HepG2 (cell line): ENCODE results near the gene TNFAIP3. TPM values are rescaled to one million over a fixed set of nuclear protein-coding genes. Genes with fewer than 3 reads are reported as not detected.

Experiments used
- AGO2 ChIP-seq: fragments of 200-400 bp; formaldehyde crosslinking; optimal IDR thresholded peaks from 2 replicates; pipeline ENCODE3; 2017; ENCODE audit warnings: mild to moderate bottlenecking, low read depth, low read length, moderate library complexity
- HMG20A ChIP-seq: IDR thresholded peaks from 2 replicates; pipeline ENCODE4 v1.6.1; 2016; ENCODE audit warnings: borderline replicate concordance
- HOXD1 ChIP-seq: sonication (generic); formaldehyde crosslinking; IDR thresholded peaks from 2 replicates; pipeline ENCODE4 v1.5.0; 2020; ENCODE audit warnings: missing genetic modification reagents
- MAFF ChIP-seq: IDR thresholded peaks from 2 replicates; pipeline ENCODE4 v1.6.1; 2011; ENCODE audit warnings: low read depth, low read length, improper control_type of control experiment
- MNT ChIP-seq: fragments of 450-650 bp; IDR thresholded peaks from 2 replicates; pipeline ENCODE4 v1.6.1; 2016
- MYC ChIP-seq: sonication (generic); formaldehyde crosslinking; IDR thresholded peaks from 2 replicates; pipeline ENCODE4 v1.9.0; 2021; ENCODE audit warnings: missing genetic modification reagents, borderline replicate concordance
- RNF219 ChIP-seq: sonication (generic); formaldehyde crosslinking; IDR thresholded peaks from 2 replicates; pipeline ENCODE4 v1.5.0; 2020; ENCODE audit warnings: mild to moderate bottlenecking, missing genetic modification reagents
- TBL1XR1 ChIP-seq: fragments of 150-350 bp; IDR thresholded peaks from 2 replicates; pipeline ENCODE4 v1.6.1; 2014; ENCODE audit warnings: borderline replicate concordance, low read length; ENCODE audit not compliant: partially characterized antibody
- THAP11 ChIP-seq: IDR thresholded peaks from 2 replicates; pipeline ENCODE4 v1.6.1; 2016; ENCODE audit warnings: missing biosample characterization, missing genetic modification reagents
- ZBTB2 ChIP-seq: sonication (generic); formaldehyde crosslinking; IDR thresholded peaks from 2 replicates; pipeline ENCODE4 v1.8.0; 2022; ENCODE audit warnings: low read depth, missing genetic modification reagents
- ZNF350 ChIP-seq: sonication (generic); formaldehyde crosslinking; IDR thresholded peaks from 2 replicates; pipeline ENCODE4 v1.4.0; 2020; ENCODE audit warnings: mild to moderate bottlenecking, low read depth, missing genetic modification reagents, borderline replicate concordance
- ZNF354B ChIP-seq: sonication (generic); formaldehyde crosslinking; IDR thresholded peaks from 2 replicates; pipeline ENCODE4 v1.8.0; 2022; ENCODE audit warnings: mild to moderate bottlenecking, missing genetic modification reagents
- ZNF562 ChIP-seq: sonication (generic); formaldehyde crosslinking; IDR thresholded peaks from 2 replicates; pipeline ENCODE4 v1.8.0; 2022; ENCODE audit warnings: missing genetic modification reagents, borderline replicate concordance
- ZNF563 ChIP-seq: sonication (generic); formaldehyde crosslinking; IDR thresholded peaks from 2 replicates; pipeline ENCODE4 v1.8.0; 2022; ENCODE audit warnings: mild to moderate bottlenecking, moderate library complexity, missing genetic modification reagents
- ZNF615 ChIP-seq: sonication (generic); formaldehyde crosslinking; IDR thresholded peaks from 2 replicates; pipeline ENCODE4 v1.5.0; 2020; ENCODE audit warnings: mild to moderate bottlenecking, missing genetic modification reagents, borderline replicate concordance
- ZNF878 ChIP-seq: sonication (generic); formaldehyde crosslinking; IDR thresholded peaks from 2 replicates; pipeline ENCODE4 v1.8.1; 2023; ENCODE audit warnings: mild to moderate bottlenecking, missing genetic modification reagents, moderate library complexity
- ZSCAN21 ChIP-seq: sonication (generic); formaldehyde crosslinking; IDR thresholded peaks from 2 replicates; pipeline ENCODE4 v1.8.0; 2022; ENCODE audit warnings: mild to moderate bottlenecking, missing genetic modification reagents, moderate library complexity, borderline replicate concordance
- polyA plus RNA-seq, 8 experiments: library from polyadenylated mRNA; depleted of rRNA in 3 of 8; stranded (reverse) in 7 of 8; unstranded in 1 of 8; fragments of >200 nt; fragmentation: Illumina TruSeq in 4 of 8; extraction: Trizol in 4 of 8; gene quantifications; 2 replicates each; pipeline versions ENCODE4 v1.2.1 to v1.2.3, GENCODE V29; 2011 to 2016; ENCODE audit warnings: low read depth in 4 of 8, missing spikeins in 1 of 8, mixed read lengths in 1 of 8; ENCODE audit not compliant: insufficient read depth in 1 of 8
- total RNA-seq, 5 experiments: library from RNA; depleted of rRNA; stranded (reverse); fragments of >200 nt; fragmentation: Illumina TruSeq; extraction: Trizol; gene quantifications; 2 replicates each; pipeline ENCODE4 v1.2.3, GENCODE V29; 2016; ENCODE audit warnings: low read depth in 1 of 5
- TF ChIP-seq, protein P1 (sequence below): sonication (generic); formaldehyde crosslinking; IDR thresholded peaks from 2 replicates; pipeline ENCODE4 v1.8.1; 2023; ENCODE audit warnings: mild to moderate bottlenecking, inconsistent platforms, moderate library complexity, missing genetic modification reagents, borderline replicate concordance
- TF ChIP-seq, protein P2 (sequence below): sonication (generic); formaldehyde crosslinking; IDR thresholded peaks from 2 replicates; pipeline ENCODE4 v1.4.0; 2020; ENCODE audit warnings: missing genetic modification reagents
- TF ChIP-seq, protein P3 (sequence below): IDR thresholded peaks from 2 replicates; pipeline ENCODE4 v1.6.1; 2016; ENCODE audit warnings: mild to moderate bottlenecking, missing biosample characterization, missing genetic modification reagents

The TNFAIP3 gene
- total and polyA plus RNA-seq, 2 of the 13 experiments (the other 11 are each of a cell fraction or from before 2014, with no cell fraction given), result 28.2 to 47.1 TPM

- TF ChIP-seq MAFF, result no peak
- TF ChIP-seq ZNF615 (CRISPR knock-in tag), result no peak
- TF ChIP-seq ZNF878 (CRISPR knock-in tag), result peak; percentile 73; the same call in 1 of the 2 replicates
- TF ChIP-seq, protein P1, sequence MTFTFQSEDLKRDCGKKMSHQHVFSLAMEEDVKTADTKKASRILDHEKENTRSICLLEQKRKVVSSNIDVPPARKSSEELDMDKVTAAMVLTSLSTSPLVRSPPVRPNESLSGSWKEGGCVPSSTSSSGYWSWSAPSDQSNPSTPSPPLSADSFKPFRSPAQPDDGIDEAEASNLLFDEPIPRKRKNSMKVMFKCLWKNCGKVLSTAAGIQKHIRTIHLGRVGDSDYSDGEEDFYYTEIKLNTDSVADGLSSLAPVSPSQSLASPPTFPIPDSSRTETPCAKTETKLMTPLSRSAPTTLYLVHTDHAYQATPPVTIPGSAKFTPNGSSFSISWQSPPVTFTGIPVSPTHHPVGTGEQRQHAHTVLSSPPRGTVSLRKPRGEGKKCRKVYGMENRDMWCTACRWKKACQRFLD (CRISPR knock-in tag), result peak; percentile 49; the same call in 1 of the 2 replicates
- peak; percentile 71; the same call in 1 of the 2 replicates for TF ChIP-seq HOXD1 (CRISPR knock-in tag)
- no peak for TF ChIP-seq RNF219
- TF ChIP-seq ZNF350 (CRISPR knock-in tag), result peak; percentile 78
- TF ChIP-seq, protein P2, sequence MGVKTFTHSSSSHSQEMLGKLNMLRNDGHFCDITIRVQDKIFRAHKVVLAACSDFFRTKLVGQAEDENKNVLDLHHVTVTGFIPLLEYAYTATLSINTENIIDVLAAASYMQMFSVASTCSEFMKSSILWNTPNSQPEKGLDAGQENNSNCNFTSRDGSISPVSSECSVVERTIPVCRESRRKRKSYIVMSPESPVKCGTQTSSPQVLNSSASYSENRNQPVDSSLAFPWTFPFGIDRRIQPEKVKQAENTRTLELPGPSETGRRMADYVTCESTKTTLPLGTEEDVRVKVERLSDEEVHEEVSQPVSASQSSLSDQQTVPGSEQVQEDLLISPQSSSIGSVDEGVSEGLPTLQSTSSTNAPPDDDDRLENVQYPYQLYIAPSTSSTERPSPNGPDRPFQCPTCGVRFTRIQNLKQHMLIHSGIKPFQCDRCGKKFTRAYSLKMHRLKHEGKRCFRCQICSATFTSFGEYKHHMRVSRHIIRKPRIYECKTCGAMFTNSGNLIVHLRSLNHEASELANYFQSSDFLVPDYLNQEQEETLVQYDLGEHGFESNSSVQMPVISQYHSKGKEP (CRISPR knock-in tag), result peak; percentile 62; the same call in 1 of the 2 replicates
- TF ChIP-seq ZNF354B, result 0 out of 2 replicates have a peak, but pooled peaks have one; percentile 79
- TF ChIP-seq, protein P3, sequence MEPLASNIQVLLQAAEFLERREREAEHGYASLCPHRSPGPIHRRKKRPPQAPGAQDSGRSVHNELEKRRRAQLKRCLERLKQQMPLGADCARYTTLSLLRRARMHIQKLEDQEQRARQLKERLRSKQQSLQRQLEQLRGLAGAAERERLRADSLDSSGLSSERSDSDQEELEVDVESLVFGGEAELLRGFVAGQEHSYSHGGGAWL (CRISPR knock-in tag), result peak; percentile 64; the same call in 1 of the 2 replicates
- peak; percentile 86 for TF ChIP-seq TBL1XR1
- TF ChIP-seq ZNF562 (CRISPR knock-in tag), result no peak
- peak; percentile 68; the same call in 1 of the 2 replicates for TF ChIP-seq MYC (CRISPR knock-in tag)
- peak; percentile 87 for TF ChIP-seq ZSCAN21 (CRISPR knock-in tag)
- TF ChIP-seq ZNF563 (CRISPR knock-in tag), result peak; percentile 44
- TF ChIP-seq ZBTB2 (CRISPR knock-in tag), result 0 out of 2 replicates have a peak, but pooled peaks have one; percentile 7
- TF ChIP-seq THAP11 (CRISPR knock-in tag), result peak; percentile 79
- 0 out of 2 replicates have a peak, but pooled peaks have one; percentile 12 for TF ChIP-seq MNT
- TF ChIP-seq AGO2, result peak; percentile 99
- peak; percentile 71; the same call in 1 of the 2 replicates for TF ChIP-seq HMG20A
These were observed at the start of gene TNFAIP3 (continued) for GRCh38 chr6:137866914-137867684.
